ENCODE results near the gene LAMP1.

GRCh38 chr13:113273321-113273720 is 23.7 kb upstream of the LAMP1 start:
- TF ChIP-seq CTCF (conservative IDR thresholded peaks at IDR 0.05 in 1 of 2, IDR thresholded peaks at IDR 0.05 in 1 of 2; ENCODE audit: low read depth in 1 of 2, low read length in 2 of 2) (no peak), EZH2 (IDR thresholded peaks at IDR 0.05; ENCODE audit: low read length, missing control alignments) (no peak)

Measured in fibroblast of lung (primary cell).